ENCODE measurements around the gene ZDHHC20. TPM values are rescaled to one million over a fixed set of nuclear protein-coding genes. Genes with fewer than 3 reads are reported as not detected.

ZDHHC20 gene
- 86.5 TPM for total RNA-seq

GRCh38 chr13:21458813-21459701, at the start of gene ZDHHC20:
Gene ZDHHC20, minus strand, starts transcription at chr13:21459303. Its CDS starts 132 bp downstream, at chr13:21459171.

Small RNAs within 50 kb of the gene (small RNA-seq; reads per million reads assigned to genes)
- gene RNA5SP25 = 0.08 reads per million

Other genes starting within 250 kb of the ZDHHC20 start
- 51.0 TPM for gene MICU2, start 144.9 kb upstream of the ZDHHC20 start, total RNA-seq
- 20.3 TPM for gene FGF9, start 211.8 kb upstream of the ZDHHC20 start, total RNA-seq